Epidermal melanocyte (primary cell): ENCODE measurements around the gene FMNL3.
"Not testable (repeated sequence)": the region's sequence is repeated elsewhere in the genome, so short reads cannot be mapped to it uniquely, and the experiment has no call there.

Experiments
- DNase-seq: peaks from one replicate; pipeline ENCODE4 v3.0.0; 2011; ENCODE audit warnings: low spot score; ENCODE audit not compliant: insufficient read length

FMNL3 gene, protein sequence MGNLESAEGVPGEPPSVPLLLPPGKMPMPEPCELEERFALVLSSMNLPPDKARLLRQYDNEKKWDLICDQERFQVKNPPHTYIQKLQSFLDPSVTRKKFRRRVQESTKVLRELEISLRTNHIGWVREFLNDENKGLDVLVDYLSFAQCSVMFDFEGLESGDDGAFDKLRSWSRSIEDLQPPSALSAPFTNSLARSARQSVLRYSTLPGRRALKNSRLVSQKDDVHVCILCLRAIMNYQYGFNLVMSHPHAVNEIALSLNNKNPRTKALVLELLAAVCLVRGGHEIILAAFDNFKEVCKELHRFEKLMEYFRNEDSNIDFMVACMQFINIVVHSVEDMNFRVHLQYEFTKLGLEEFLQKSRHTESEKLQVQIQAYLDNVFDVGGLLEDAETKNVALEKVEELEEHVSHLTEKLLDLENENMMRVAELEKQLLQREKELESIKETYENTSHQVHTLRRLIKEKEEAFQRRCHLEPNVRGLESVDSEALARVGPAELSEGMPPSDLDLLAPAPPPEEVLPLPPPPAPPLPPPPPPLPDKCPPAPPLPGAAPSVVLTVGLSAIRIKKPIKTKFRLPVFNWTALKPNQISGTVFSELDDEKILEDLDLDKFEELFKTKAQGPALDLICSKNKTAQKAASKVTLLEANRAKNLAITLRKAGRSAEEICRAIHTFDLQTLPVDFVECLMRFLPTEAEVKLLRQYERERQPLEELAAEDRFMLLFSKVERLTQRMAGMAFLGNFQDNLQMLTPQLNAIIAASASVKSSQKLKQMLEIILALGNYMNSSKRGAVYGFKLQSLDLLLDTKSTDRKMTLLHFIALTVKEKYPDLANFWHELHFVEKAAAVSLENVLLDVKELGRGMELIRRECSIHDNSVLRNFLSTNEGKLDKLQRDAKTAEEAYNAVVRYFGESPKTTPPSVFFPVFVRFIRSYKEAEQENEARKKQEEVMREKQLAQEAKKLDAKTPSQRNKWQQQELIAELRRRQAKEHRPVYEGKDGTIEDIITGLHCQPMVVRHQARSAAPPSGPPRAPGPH

GRCh38 chr12:49707128-49707811 is at the start of gene FMNL3:
Gene FMNL3, minus strand, starts transcription at chr12:49707405. Its CDS starts 225 bp downstream, at chr12:49707180.
- DNase-seq, result peak; percentile 96

DNA sequence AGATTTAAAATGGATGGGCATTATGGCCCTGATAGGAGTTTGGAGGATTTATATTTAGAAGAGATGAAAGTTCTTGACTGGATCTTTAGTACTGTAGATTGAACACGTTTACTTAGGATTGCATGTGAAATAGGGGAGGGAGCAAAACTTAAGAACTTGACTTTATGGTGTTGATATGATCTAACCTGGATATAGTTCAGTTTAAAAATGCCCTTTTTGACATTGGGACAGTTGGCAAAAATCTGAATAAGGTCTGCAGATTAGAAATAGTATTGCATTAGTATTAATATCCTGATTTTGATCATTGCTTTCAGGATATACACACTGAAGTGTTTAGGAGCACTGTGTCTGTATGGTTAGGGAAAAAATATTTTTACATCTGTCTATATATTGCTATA is 43.8 kb upstream of the FMNL3 start:
- DNase-seq, result no peak

- no peak for DNase-seq
Measured at GRCh38 chr12:49750027-49750995, 43.1 kb upstream of the FMNL3 start.

DNA sequence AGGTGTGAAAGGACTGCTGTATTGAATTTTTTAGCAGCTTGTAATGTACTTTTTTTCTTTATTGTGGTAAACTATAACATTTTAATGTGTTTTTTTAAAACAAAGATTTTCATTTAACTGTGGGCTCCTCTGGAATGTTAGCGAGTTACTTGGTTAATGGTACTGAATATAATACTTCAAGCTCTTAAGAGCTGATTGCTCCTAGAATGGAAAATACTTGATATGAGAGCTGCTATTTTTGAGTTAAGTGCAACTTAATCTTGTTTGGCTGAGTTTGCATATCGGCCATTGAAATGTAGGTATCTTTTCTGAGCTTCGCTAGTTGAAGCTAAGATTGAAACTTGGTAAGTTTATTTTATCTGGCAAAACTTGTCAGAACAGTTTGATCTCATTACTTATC is 41.6 kb upstream of the FMNL3 start:
- DNase-seq, result no peak

GRCh38 chr12:49748306-49748705 is 41.1 kb upstream of the FMNL3 start:
- DNase-seq, result no peak

GRCh38 chr12:49744363-49744885 is 37.2 kb upstream of the FMNL3 start:
- no peak for DNase-seq

GRCh38 chr12:49741882-49742620 is 34.8 kb upstream of the FMNL3 start:
- no peak for DNase-seq

DNA sequence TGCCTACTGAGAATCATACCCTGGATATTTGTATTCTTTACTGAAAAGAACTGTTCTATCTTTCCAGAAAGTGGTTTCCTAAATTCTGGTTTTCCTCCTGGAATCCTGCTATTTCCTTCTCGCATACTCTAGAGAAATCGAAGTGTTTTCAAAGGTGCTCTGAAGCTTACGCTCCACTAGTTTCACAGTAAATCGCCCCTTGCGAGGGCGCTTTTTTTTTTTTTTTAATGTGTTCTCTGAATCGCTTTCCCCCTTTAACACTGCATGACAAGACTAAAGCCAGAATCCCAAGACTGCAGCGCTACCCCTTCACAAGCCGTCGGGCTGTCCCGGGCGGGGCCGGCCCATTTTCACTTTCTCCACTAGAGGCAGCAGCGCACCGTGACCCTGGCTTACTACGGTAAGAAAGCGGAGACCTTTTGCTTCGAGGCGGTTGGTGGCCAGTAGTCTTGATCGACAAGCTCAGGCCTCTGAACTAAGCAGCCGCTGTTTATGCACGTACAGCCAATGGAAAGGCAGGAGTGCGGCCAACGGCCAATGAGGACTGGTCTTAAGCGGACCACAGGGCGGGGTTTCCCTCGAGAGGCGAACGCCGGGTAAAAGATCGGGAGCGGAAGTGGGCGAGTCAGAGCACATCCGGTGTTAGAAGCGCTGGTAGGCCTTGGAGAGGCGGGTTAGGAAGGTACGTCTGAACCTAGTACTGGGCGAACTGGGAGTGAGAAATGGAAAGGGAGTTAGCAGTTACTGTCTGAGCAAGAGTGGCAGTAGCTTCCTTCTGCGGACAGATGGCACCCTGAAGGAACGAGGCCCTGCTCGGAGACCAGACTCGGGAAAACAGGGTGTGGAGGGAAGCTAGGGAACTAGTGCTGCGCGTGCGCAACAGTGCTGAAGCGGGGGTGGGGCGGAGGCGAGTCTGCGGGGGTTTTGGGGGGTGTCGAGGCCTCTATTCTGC is 34.0 kb upstream of the FMNL3 start, which contains the start of gene TMBIM6:
Gene TMBIM6, plus strand, starts transcription at position 628 of the 952 bp plus-strand sequence. CDS start 10,937 bp downstream, outside the sequence.
- DNase-seq, result peak; percentile 80

DNA sequence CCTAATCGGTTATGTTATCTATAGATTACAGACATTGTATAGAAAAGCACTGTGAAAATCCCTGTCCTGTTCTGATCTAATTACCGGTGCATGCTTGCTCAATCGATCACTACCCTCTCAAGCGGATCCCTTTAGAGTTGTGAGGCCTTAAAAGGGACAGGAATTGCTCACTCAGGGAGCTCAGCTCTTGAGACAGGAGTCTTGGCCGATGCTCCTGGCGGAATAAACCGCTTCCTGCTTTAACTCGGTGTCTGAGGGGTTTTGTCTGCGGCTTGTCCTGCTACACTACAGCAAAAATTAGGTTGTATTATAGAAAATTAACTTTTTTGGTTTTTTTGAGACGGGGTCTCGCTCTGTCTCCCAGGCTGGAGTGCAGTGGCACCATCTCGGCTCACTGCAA is 33.1 kb upstream of the FMNL3 start:
- not testable (repeated sequence) for DNase-seq

- DNase-seq, result not testable (repeated sequence)
Measured at GRCh38 chr12:49738721-49739120, 31.5 kb upstream of the FMNL3 start.

GRCh38 chr12:49734900-49735299 is 27.7 kb upstream of the FMNL3 start:
- not testable (repeated sequence) for DNase-seq

DNA sequence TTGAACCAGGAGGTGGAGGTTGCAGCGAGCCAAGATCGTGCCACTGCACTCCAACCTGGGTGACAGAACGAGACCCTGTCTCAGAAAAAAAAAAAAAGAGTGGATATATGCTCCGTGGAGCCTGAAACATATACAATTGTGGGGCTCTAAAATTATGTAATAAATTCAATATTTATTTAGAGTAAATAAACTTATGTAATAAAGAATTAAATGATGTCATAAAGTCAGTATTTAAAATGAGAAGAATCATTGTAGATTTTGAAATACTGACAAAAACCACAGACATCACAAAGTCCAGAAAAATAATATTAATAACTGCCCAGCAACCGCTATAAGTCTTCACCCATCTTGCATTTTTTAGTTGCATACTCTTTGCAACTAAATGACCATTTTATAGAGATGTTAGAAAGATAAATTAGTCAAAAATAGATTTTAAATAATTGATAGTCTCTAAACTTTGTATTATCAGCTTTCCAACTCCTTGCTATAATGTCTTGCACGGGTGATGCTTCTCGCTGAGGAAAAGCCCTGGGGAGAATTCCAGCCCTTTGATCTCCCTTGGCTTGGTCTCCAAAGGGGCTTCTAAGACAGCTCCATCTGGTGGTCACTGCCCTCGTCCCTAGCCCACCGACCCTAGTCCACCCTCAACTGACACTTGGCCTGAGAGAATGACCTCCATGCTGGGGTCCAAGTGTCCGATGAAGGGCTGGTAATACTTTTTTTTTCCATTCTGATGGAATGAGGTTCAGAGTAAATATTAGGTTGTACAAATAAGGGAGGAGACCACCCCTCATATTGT is 26.2 kb upstream of the FMNL3 start:
- DNase-seq, result no peak

DNA sequence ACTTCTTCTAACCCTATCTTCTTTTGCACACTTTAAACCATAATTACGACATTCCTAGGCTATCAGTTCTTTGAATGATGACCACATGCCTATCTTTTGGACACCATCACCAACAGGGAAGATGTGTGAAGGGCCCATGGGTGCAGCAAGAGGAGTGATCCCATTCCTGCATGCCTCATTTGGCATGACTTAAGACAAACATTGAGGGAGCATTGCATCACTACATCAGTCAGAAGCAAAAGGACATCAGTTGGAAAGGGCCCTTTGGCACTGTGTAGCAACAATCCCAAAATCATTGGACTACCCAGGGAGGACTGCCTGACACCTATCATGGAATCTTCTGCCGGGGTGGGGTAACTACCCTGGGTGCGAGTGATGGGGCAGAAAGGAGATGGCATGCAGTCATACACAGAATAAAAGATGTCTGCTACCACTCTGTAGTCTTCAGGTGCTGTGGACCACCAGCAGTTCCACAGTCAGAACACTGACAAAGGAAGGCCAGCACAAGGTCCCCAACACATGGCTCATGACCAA is 23.4 kb upstream of the FMNL3 start:
- DNase-seq, result no peak

DNA sequence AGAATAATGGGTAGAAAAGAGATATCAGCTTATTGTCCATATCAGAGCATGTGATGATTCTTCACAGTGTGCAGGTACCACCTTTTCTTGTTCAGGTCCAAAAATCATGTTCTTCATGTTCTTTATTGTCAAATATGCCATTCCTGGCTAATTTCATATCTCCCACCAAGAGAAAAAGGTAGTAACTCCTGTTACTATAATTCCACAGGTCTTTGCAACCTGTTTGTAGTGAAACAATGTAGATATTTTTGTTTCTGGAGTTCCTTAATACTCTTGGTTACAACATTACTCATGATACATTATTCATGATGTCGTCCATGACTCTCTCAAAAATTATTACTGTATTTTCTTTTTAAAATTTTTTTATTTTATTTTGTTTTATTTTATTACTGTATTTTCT is 22.8 kb upstream of the FMNL3 start:
- no peak for DNase-seq

DNA sequence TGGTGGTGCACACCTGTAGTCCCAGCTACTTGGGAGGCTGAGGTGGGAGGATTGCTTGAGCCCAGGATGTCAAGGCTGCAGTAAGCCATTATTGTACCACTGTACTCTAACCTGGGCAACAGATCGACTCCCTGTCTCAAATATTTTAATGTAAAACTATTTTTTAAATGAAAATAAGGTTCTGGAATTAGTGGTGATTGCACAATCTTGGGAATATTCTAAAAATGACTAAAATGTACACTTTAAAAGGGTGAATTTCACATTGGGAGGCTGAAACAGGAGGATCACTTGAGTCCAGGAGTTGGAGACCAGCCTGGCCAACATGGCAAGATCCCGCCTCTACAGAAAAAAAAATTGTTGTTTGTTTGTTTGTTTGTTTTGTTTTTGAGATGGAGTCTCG is 21.2 kb upstream of the FMNL3 start:
- DNase-seq, result no peak

- DNase-seq, result not testable (repeated sequence)
Measured at GRCh38 chr12:49721355-49721754, 14.2 kb upstream of the FMNL3 start.

DNA sequence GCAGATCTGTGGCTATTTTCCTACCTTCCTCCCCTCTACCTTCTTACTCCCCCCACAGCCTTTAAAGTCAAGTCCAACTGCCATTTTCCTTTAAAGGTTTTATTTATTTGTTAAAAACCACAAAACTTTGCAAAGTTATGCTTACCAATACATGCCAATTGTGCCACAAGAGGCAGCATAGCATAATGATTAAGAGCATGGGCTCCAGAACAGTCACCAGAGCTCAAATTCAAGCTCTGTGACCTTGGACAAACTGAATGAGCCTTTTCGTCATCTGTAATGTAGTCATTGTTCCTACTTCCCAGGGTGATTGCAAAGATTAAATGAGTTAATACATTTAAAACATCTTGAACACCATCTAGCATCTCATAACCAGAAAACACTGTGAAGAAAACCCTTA is 13.0 kb upstream of the FMNL3 start:
- DNase-seq, result no peak
